Measurements from ENCODE around the gene SLC24A1.
"Not testable (repeated sequence)": the region's sequence is repeated elsewhere in the genome, so short reads cannot be mapped to it uniquely, and the experiment has no call there.

The SLC24A1 gene

GRCh38 chr15:65621638-65622037 lies at the start of gene SLC24A1:
Gene SLC24A1 (plus strand): TSS chr15:65621938. CDS start chr15:65624081, 2,143 bp downstream.
- no peak for DNase-seq

DNA sequence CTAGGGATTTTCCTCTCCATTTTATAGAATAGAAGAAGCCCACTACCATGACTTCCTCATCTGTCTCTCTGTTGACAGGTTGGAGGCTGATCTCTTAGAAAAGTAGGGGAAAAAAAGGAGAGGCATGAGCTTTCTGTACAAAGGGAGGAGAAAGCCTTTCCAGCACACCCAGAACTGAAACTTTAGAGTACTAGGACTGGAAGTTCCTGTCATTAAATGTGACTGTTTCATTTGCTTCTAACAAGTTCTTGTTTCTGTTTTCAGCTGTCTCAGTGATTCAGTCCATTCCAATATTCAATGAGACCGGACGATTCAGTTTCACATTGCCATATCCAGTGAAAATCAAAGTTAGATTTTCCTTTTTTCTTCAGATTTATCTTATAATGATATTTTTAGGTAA lies 49.8 kb upstream of the SLC24A1 start:
- DNase-seq: no peak

- no peak for DNase-seq
Observed at GRCh38 chr15:65576664-65577063, 45.1 kb upstream of the SLC24A1 start.

DNA sequence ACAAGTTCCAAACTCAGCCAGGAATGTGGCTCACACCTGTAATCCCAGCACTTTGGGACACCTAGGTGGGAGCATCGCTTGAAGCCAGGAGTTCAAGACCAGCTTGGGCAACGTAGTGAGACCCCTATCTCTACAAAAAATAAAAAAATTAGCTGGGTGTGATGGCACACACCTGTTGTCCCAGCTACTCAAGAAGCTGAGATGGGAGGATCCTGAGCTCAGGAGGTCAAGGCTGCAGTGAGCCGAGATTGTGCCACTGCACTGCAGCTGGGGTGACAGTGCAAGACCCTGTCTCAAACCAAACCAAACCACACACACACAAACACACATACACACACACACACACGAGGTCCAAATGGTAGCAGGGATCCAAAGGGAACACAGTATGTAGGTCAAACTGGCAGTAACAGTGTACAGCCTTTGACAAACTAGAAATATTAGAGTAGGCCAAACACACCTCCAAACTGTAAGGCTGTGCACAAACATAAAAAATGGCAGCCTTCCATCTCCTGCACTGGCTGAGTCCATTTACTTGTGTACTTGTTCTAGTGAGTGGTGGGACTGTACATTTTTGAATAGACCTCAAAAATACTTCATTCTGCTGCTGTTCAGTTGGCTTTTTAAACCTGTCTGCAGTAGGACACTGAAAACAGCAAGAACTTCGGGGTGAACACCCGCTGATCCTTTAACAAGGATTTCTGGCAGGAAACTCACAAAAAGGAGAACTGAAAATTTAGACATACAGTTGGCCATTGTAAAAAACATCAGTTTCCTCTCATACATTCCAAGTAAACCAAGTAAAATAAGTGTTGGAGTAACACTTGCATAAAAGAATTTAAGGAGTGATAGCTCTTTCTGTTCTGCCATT lies 44.4 kb upstream of the SLC24A1 start:
- DNase-seq: no peak

DNA sequence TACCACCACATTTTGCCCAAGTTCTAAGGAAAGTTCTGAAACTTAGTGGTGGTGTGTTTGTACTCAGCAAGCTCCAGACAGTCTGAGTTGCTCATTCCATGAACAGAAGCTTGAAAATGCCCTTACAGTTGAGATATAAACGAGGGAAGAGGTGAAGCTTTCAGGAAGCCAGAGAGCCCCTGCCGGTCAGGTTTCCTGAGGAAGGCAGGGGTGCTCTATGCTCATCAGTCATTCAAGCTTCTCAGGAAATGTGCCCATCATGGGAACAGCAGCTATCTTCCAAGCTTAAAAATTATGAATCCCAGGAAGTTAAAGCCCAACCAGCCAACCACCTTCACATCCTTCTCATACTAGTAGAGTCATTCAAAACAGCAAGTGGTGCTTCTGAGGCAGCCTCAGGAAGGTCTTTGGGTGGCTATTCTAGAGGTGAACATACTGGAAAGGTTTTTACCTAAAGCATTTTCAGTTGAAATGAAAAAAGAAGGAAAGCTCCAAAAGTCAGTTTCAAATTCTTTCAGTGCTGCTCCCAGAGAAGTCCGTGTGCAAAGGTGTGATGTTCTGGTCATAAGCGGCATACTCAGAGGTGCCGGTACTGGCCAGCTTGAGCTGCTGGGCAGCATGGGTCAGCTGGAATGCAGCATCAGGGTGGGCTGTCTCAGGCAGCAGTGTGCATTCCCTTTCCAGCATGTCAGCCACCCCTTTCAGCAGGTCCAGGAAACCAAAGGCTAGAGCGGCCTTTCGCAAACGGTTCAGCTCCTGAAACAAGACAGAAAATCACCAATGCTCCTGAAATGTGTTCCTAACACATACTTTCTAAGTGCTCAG lies 42.6 kb upstream of the SLC24A1 start:
- no peak for DNase-seq

DNA sequence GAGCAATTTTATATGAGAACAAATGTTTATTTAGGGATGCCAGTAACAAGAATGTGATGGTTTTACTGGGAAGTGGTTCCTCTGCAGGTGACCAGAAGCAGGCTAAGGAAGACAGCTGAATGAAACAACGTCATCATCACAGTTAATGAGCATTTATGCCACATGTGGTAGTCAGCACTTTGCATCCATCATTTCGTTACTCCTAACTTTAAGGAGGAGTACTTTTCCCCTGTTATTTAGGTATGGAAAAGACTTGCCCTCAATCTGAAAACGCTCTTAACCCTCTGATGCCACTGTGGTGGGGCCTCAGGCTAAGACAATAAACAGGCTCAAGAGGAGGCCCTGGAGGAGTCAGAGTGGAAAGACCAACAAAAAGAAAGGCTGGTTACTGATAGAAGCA lies 42.0 kb upstream of the SLC24A1 start:
- no peak for DNase-seq

- no peak for DNase-seq
Observed at GRCh38 chr15:65580287-65580686, 41.5 kb upstream of the SLC24A1 start.

DNA sequence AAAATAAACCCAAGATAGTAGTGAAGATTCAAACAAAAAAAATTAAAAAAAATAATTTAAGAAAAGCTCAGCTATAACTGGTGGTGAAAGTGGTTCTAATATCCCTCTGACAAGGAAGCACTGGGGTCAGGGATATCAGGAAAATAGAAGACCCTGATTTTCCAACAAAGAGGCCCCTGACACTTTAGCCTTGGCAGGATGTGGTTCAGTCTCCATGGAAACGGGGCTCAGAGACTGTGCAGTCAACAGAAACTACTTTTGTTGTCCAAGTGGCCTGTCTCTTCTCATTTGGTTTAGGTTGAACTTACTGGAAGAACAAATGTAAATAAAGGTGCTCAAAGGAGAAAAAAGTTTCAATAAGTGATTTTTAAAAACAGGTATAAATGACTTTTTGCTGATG lies 38.0 kb upstream of the SLC24A1 start:
- peak; percentile 4 for DNase-seq

DNA sequence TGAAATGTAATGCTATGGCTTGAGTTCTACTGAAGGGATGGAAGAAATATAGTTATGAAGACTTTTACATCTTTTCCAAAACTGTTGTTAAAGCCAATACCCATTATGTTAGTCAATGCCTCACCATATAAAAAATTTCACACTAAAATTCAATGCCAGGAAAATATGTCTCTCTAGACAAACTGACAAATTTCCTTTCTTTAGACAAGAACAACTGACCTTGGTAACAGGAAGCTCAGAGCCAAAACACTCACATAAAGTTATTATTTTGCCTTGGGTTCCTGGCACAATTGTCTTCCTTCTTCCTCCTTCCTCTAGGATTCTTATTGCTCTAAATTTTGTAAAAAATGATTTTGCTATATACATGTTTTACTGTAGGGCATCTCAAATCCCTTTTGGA lies 37.5 kb upstream of the SLC24A1 start:
- DNase-seq: no peak

DNA sequence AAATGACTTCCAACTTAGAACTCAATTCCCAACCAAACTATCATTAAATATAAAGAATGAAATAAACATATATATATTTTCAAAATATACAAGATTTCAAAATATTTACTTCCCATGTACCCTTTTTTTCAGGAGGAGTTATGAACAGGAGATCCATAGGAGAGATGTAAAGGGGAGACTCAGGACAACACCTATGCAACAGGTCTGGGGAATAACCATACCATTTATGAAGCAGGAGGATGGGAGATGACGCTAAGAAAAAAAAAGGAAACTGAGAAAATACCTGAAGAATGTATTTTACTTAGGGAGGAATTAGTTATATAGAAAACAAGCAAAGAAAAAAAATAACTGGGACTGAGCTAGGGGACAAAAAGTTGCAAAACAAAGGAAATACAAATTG lies 34.6 kb upstream of the SLC24A1 start:
- DNase-seq: no peak

DNA sequence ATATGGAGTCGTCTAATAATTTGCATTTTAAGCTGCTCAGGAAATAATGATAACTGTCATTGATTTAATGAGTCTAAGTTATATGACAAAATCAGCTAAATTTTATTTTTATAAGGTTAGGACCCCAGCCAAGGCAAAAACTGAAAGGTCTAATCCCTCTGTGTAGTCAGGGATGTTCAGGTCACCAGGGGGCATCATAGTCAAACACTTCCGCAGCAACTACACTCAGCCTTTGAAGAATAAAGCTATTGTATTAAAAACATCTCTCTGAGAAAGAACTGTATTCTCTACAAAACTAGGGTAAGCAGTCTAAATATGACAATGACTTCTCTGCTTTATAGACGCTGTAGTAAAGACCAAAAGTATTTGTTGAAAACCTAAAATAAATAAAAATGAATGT lies 25.8 kb upstream of the SLC24A1 start:
- DNase-seq: peak; percentile 7

DNA sequence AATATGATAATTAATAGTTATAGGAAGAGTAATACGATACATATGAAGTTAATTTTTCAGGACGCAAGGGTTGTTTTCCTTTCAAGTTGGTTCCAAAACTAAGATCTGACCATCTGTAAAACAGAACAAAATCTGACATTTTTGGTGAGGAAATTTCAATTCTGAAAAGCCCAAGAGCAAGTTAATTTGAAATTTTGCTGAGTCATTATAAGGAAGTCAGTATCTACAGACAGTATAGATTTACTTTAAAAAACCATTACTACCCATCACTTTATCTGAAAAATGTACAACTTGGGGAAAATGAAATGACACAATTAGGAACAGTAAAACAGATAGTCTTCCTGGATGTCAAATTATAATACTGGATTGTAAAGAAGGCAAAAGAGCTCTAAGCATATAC lies 23.3 kb upstream of the SLC24A1 start:
- no peak for DNase-seq

DNA sequence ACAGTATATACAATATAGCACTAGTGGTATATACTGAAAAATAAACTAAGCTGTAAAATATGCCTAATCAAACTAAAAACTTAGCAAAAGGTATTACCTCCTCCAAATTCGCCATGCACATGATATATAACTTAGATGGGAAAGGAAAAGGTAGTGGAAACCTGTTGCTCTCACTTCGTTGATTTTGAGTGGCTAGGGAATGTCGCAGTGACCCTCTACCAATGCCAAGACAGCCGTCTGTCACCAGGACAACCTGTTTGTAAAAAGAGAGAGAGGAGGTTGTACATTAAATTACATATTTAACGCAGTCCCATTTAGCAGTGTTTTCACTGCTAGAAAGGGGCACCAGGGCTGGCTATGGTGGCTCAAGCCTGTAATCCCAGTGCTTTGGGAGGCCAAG lies 22.1 kb upstream of the SLC24A1 start:
- no peak for DNase-seq

GRCh38 chr15:65603134-65603533 lies 18.6 kb upstream of the SLC24A1 start:
- no peak for DNase-seq

GRCh38 chr15:65603559-65603958 lies 18.2 kb upstream of the SLC24A1 start:
- no peak for DNase-seq

GRCh38 chr15:65610871-65611718 lies 10.6 kb upstream of the SLC24A1 start, which contains the start of gene INTS14:
Gene INTS14 (minus strand): TSS chr15:65611131. CDS start chr15:65607380, 3,751 bp downstream.
- peak; percentile 93 for DNase-seq

DNA sequence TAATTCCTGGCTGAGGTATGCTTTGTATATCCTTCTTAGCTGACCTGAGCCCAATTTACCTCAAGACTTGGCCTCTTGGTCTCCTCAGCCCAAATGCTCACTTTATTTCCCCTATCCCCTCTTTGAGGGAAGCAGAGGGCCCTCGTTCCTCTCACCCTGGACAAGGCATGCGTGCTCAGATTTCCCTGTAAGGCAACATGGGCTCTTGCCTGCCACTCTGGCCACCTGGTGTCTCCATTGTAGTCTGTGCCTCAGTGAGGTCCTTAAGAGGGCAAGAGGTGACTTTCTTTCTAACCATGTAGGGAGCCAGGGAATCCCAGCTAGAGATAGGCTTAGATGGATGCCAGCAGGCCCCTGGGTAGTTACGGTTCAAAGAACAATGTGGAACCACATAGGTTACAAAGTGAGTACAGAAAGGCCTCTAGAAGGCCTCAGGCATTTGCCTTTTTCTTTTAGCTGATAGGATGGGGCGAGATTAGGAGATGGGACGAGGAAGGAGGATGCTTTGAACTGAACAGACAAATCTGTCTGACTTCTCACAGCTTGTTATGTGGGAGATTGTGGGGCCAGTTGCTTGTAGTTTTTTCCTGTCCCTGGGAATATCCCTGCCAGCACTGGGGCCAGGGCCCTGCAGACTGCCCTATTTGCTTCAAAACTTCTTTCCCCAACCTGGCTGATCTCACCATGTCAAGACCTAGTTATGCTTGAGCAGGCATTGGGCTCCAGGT lies 9.7 kb upstream of the SLC24A1 start:
- no peak for DNase-seq

GRCh38 chr15:65612616-65612946 lies 9.2 kb upstream of the SLC24A1 start:
- DNase-seq: no peak

- no peak for DNase-seq
Observed at GRCh38 chr15:65612949-65613744, 8.6 kb upstream of the SLC24A1 start.

GRCh38 chr15:65615887-65616286 lies 5.9 kb upstream of the SLC24A1 start:
- not testable (repeated sequence) for DNase-seq

GRCh38 chr15:65618560-65619109 lies 3.1 kb upstream of the SLC24A1 start:
- DNase-seq: no peak
